WTC11 (cell line): Measurements from ENCODE around the gene PDIA6.

Source experiments
- CTCF ChIP-seq: fragments of 200-600 bp; IDR thresholded peaks from 2 replicates; pipeline ENCODE4 v1.8.0; 2022; ENCODE audit warnings: antibody characterized with exemption
- FOXP1 ChIP-seq: sonication (generic); formaldehyde crosslinking; IDR thresholded peaks from 2 replicates; pipeline ENCODE4 v1.8.0; 2022; ENCODE audit warnings: missing genetic modification reagents, mild to moderate bottlenecking, moderate library complexity, borderline replicate concordance

DNA sequence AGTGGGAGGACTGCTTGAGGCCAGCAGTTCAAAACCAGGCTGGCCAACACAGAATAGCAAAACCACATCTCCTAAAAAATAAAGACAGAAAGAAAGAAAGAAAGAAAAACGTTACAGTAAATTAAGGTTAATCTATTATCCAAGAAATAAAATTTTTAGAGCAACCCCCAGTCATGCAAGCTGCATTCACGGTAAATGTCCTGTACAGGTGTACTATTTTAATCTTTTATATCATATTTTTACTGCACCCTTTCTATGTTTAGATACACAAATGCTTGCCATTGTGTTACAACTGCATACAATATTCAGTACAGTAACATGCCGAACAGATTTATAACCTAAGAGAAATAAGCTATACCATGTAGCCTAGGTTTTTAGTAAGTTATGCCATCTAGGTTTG, 6.0 kb downstream of the PDIA6 start:
- TF ChIP-seq CTCF (no peak), FOXP1 (no peak)
